Nephron progenitor cell (in vitro differentiated cells): Measurements from ENCODE around the gene RASL12.

Experiments used
- DNase-seq: peaks from one replicate; pipeline ENCODE4 v3.0.0; 2021
- H3K27ac Mint-ChIP-seq: 2 replicates; pipeline ENCODE4 v1.8.0; 2021; ENCODE audit warnings: mild to moderate bottlenecking, moderate library complexity, mixed read lengths
- H3K27me3 Mint-ChIP-seq: 2 replicates; pipeline ENCODE4 v1.8.0; 2021; ENCODE audit warnings: mild to moderate bottlenecking, low read depth, mixed read lengths; ENCODE audit not compliant: poor library complexity
- H3K36me3 Mint-ChIP-seq: 2 replicates; pipeline ENCODE4 v1.8.0; 2021; ENCODE audit warnings: low read depth, mixed read lengths
- H3K4me1 Mint-ChIP-seq: 2 replicates; pipeline ENCODE4 v1.8.0; 2021; ENCODE audit warnings: mixed read lengths
- H3K4me3 Mint-ChIP-seq: 2 replicates; pipeline ENCODE4 v1.8.0; 2021; ENCODE audit warnings: mild to moderate bottlenecking, moderate library complexity, mixed read lengths
- H3K9me3 Mint-ChIP-seq: 2 replicates; pipeline ENCODE4 v1.8.0; 2021; ENCODE audit warnings: mild to moderate bottlenecking, moderate library complexity, mixed read lengths
- TF ChIP-seq, protein P1 (sequence below): fragments of 200-600 bp; sonication (generic); IDR thresholded peaks from 2 replicates; pipeline ENCODE4 v1.5.0; 2021; ENCODE audit warnings: antibody characterized with exemption

The RASL12 gene

DNA sequence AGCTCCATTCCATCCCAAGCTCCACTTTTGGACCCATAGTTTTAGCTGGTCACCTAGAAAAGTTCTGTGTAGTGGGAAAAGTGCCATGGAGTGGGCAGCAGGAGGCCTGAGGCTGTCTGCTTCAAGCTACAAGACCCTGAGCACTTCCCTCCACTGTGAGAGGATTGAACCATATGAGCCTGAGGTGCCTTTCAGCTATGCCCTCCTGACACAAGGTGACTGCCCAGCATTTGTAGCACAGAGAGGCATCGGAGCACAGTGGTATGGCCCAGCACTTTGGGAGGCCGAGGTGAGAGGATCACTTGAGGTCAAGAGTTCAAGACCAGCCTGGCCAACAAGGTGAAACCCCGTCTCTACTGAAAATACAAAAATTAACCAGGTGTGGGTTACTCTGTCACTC is 4.8 kb upstream of the RASL12 start:
- peaks cover 18% of the 10 kb centered on the region for H3K9me3 Mint-ChIP-seq
- H3K36me3 Mint-ChIP-seq, result no peaks in the 10 kb centered on the region
- H3K27ac Mint-ChIP-seq, result no peak overlapping the region
- DNase-seq, result no peak
- TF ChIP-seq, protein P1, sequence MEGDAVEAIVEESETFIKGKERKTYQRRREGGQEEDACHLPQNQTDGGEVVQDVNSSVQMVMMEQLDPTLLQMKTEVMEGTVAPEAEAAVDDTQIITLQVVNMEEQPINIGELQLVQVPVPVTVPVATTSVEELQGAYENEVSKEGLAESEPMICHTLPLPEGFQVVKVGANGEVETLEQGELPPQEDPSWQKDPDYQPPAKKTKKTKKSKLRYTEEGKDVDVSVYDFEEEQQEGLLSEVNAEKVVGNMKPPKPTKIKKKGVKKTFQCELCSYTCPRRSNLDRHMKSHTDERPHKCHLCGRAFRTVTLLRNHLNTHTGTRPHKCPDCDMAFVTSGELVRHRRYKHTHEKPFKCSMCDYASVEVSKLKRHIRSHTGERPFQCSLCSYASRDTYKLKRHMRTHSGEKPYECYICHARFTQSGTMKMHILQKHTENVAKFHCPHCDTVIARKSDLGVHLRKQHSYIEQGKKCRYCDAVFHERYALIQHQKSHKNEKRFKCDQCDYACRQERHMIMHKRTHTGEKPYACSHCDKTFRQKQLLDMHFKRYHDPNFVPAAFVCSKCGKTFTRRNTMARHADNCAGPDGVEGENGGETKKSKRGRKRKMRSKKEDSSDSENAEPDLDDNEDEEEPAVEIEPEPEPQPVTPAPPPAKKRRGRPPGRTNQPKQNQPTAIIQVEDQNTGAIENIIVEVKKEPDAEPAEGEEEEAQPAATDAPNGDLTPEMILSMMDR, result no peak
- H3K27me3 Mint-ChIP-seq, result peaks cover 15% of the 10 kb centered on the region
- no peak overlapping the region for H3K4me3 Mint-ChIP-seq
- peaks cover 54% of the 10 kb centered on the region for H3K4me1 Mint-ChIP-seq

DNA sequence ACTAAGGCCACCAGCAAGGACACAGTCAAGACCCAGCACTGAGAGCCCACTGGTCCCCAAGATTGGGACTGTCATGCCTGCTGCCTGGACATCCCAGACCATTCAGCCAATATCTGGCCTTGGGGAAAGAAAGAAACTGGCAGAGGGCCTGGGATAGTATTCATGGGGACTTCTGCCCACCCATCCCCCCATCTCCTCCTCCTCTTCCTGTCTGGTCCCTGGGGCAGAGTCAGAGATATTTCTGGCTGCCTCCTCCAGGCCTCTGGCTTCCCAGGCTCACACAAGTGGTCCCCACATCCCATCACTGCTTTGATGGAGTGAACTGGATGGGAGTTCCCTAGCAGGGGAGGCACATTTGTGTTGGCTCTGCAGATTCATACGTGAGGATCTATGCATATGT is 4.2 kb upstream of the RASL12 start:
- H3K36me3 Mint-ChIP-seq, result no peaks in the 10 kb centered on the region
- TF ChIP-seq, protein P1, result no peak
- no peak overlapping the region for H3K4me3 Mint-ChIP-seq
- DNase-seq, result no peak
- peaks cover 58% of the 10 kb centered on the region for H3K4me1 Mint-ChIP-seq
- H3K27me3 Mint-ChIP-seq, result peaks cover 15% of the 10 kb centered on the region
- H3K27ac Mint-ChIP-seq, result no peak overlapping the region
- H3K9me3 Mint-ChIP-seq, result peaks cover 18% of the 10 kb centered on the region

DNA sequence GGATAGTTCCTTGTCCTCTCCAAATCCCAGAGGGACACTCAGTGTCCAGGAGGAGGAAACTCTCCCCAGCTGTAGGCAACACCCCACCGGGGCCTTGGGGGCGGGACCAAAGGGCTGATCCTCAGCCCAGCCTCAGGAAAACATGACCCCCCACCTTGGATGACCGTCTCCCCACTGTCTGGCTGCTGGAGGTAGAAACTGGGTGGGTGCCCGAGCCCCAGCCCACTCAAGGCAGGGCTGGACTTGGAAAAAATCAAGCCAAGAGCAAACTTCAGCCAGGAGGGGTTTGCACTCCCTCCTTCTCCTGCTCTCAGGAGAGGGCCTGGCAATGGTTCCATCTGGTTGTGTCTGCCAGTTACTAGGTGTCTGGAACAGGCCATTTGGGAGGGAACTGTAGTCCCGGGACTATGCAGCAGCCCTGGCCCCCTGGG is 3.6 kb upstream of the RASL12 start:
- H3K27me3 Mint-ChIP-seq, result peaks cover 15% of the 10 kb centered on the region
- peaks cover 16% of the 10 kb centered on the region for H3K9me3 Mint-ChIP-seq
- H3K36me3 Mint-ChIP-seq, result no peaks in the 10 kb centered on the region
- DNase-seq, result peak; percentile 32
- H3K4me3 Mint-ChIP-seq, result no peak overlapping the region
- H3K27ac Mint-ChIP-seq, result no peak overlapping the region
- TF ChIP-seq, protein P1, result no peak
- peaks cover 61% of the 10 kb centered on the region for H3K4me1 Mint-ChIP-seq

DNA sequence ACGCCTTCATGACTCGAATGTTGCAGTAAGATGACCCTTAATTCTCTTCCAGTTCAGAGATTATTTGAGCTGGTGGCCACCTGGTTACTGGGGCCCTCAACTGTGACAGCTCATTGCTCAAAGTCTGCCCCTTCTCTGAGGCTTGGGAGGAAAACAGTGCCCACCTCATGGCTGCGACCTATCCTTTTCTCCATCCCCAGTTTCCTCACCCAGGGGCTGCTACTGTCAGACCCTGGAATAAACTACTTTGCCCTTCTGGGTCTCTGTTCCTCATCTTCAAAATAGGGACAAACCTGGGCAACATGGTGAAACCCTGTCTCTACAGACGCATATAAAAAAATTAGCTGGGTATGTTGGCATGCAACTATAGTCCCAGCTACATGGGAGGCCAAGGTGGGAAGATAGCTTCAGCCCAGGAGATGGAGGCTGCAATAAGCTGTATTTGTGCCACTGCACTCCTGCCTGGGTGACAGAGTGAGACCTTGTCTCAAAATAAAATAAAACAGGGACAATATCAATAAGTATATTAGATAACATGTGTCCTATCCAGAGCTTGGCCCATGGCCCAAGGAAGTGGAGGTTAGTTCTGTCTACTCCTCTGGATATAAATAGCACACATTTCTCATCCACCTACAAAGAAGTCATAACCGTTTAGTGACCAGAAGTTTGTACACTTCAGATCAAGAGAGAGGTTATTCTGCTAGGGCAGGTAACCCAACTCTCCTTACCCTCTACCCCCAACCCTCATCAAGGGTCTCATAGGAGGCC is 2.2 kb upstream of the RASL12 start:
- H3K27me3 Mint-ChIP-seq, result peaks cover 15% of the 10 kb centered on the region
- peak overlapping the region; percentile 28 for H3K4me3 Mint-ChIP-seq
- H3K9me3 Mint-ChIP-seq, result peaks cover 13% of the 10 kb centered on the region
- TF ChIP-seq, protein P1, result no peak
- H3K27ac Mint-ChIP-seq, result peak overlapping the region; percentile 36
- DNase-seq, result no peak
- H3K36me3 Mint-ChIP-seq, result no peaks in the 10 kb centered on the region
- peaks cover 68% of the 10 kb centered on the region for H3K4me1 Mint-ChIP-seq

DNA sequence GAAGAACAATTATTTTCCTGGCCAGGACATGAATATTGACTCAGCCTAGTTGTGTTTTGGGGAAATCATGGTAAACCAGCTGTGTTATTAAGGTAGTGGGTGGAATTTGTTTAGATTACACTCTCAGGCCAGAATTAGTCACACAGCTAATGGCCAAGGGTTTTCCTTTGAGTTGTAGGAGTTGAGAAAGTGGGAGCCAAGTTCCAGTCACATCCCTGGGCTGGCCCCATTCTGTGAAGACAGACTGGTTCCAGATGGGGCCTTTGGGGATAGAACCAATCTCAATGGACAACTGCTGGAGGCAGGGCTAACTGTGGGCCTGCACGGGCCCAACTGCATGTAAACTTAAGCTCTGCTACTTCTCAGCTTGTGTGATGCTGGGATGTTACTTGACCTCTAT is 1.4 kb upstream of the RASL12 start:
- H3K4me3 Mint-ChIP-seq, result no peak overlapping the region
- peak overlapping the region; percentile 36 for H3K27ac Mint-ChIP-seq
- peaks cover 13% of the 10 kb centered on the region for H3K9me3 Mint-ChIP-seq
- H3K36me3 Mint-ChIP-seq, result no peaks in the 10 kb centered on the region
- DNase-seq, result no peak
- TF ChIP-seq, protein P1, result no peak
- H3K4me1 Mint-ChIP-seq, result peaks cover 70% of the 10 kb centered on the region
- peaks cover 15% of the 10 kb centered on the region for H3K27me3 Mint-ChIP-seq

DNA sequence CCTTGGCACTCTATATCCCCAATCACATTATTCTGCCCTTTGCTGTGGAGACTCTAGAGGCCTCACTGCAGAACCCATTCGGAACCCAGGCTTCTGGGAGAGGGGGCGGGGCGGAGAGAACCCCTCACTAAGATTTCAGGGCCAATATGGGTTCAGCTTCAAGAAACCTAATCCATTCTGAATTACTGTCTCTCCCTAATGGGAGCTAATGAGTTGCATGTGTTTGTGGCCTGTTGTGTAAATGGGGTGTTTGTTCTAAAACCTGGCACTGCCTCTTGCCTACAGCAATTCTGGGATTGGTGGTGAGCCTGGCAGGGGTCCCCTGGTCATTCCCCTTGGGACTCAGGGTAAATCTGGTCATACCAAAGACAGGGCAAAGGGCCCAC is 605 bp upstream of the RASL12 start:
- TF ChIP-seq, protein P1, result no peak
- H3K36me3 Mint-ChIP-seq, result no peaks in the 10 kb centered on the region
- peaks cover 11% of the 10 kb centered on the region for H3K27me3 Mint-ChIP-seq
- no peak for DNase-seq
- peak overlapping the region; percentile 21 for H3K27ac Mint-ChIP-seq
- peak overlapping the region; percentile 79 for H3K4me3 Mint-ChIP-seq
- H3K4me1 Mint-ChIP-seq, result peaks cover 75% of the 10 kb centered on the region
- peaks cover 5% of the 10 kb centered on the region for H3K9me3 Mint-ChIP-seq
